ENCODE results near the gene C1orf159. TPM values are rescaled to one million over a fixed set of nuclear protein-coding genes. Genes with fewer than 3 reads are reported as not detected.
A peak's percentile ranks its signal among the peaks of the same experiment; 100 is the strongest.

C1orf159 gene
- total RNA-seq, 1 donor from 2014 or later, result 9.7 TPM

- DNase-seq (no peak), ATAC-seq (no peak)
- Histone ChIP-seq H3K9me3 (no peaks in the 10 kb centered on the region), H3K4me1 (peaks cover 6% of the 10 kb centered on the region), H3K27ac (no peak overlapping the region), H3K27me3 (peaks cover 38% of the 10 kb centered on the region), H3K36me3 (no peaks in the 10 kb centered on the region), H3K4me3 (no peak overlapping the region)
- intact Hi-C loops (cut with DNase I), result no loop called here
- TF ChIP-seq CTCF (IDR thresholded peaks at IDR 0.05), result no peak
These were observed 44.2 kb downstream of the C1orf159 start for GRCh38 chr1:1071486-1072298.

GRCh38 chr1:1069711-1070676 is 45.9 kb downstream of the C1orf159 start:
- TF ChIP-seq CTCF (IDR thresholded peaks at IDR 0.05), result no peak
- ATAC-seq (no peak), DNase-seq (no peak)
- H3K4me1 ChIP-seq, result peaks cover 6% of the 10 kb centered on the region
- H3K27ac ChIP-seq, result no peak overlapping the region
- peaks cover 34% of the 10 kb centered on the region for H3K27me3 ChIP-seq
- H3K9me3 ChIP-seq, result no peaks in the 10 kb centered on the region
- intact Hi-C loops (cut with DNase I), result loop anchor here (10.0 kb wide), 1 partner anchor 85 kb away; the partner anchor contains the start of gene PERM1
- H3K36me3 ChIP-seq, result no peaks in the 10 kb centered on the region
- peak overlapping the region; percentile 47 for H3K4me3 ChIP-seq

GRCh38 chr1:1069056-1069710 is 46.7 kb downstream of the C1orf159 start:
- DNase-seq (peak; percentile 91), ATAC-seq (peak; percentile 71)
- Histone ChIP-seq H3K27me3 (peaks cover 26% of the 10 kb centered on the region), H3K4me3 (peak overlapping the region; percentile 47), H3K9me3 (no peaks in the 10 kb centered on the region), H3K27ac (no peak overlapping the region), H3K36me3 (no peaks in the 10 kb centered on the region), H3K4me1 (peaks cover 7% of the 10 kb centered on the region)
- no peak for TF ChIP-seq CTCF (IDR thresholded peaks at IDR 0.05)
- intact Hi-C loops (cut with DNase I), result loop anchor here (10.0 kb wide), 1 partner anchor 84 kb away; the partner anchor contains the start of gene PERM1

- no peaks in the 10 kb centered on the region for H3K36me3 ChIP-seq
- H3K27me3 ChIP-seq, result peaks cover 26% of the 10 kb centered on the region
- H3K4me3 ChIP-seq, result peak overlapping the region; percentile 47
- no peak for TF ChIP-seq CTCF (IDR thresholded peaks at IDR 0.05)
- H3K9me3 ChIP-seq, result no peaks in the 10 kb centered on the region
- no peak overlapping the region for H3K27ac ChIP-seq
- intact Hi-C loops (cut with DNase I), result loop anchor here (10.0 kb wide), 1 partner anchor 84 kb away; the partner anchor contains the start of gene PERM1
- peaks cover 13% of the 10 kb centered on the region for H3K4me1 ChIP-seq
- DNase-seq, result peak; percentile 88
- peak; percentile 79 for ATAC-seq
These were observed 47.3 kb downstream of the C1orf159 start for GRCh38 chr1:1068517-1069055.

Data from upper lobe of right lung (tissue), 1 donor.